RWPE1 (cell line): ENCODE results near the gene RPGR.

ENCODE experiments used
- CTCF ChIA-PET: fragments of 350-600 bp; sonication (Branson Sonifier 250); formaldehyde crosslinking; extraction: SDS; loops from one replicate; lab custom pipeline; 2021; lab: Yijun Ruan, JAX
- POLR2A ChIA-PET: fragments of 400-600 bp; formaldehyde crosslinking; extraction: SDS; loops from one replicate; lab custom pipeline; 2020; ENCODE audit warnings: antibody characterized with exemption; ENCODE audit not compliant: low non-redundant PET; lab: Yijun Ruan, JAX
- DNase-seq: peaks from one replicate; pipeline ENCODE4 v3.0.0; 2012; ENCODE audit warnings: low spot score
- H3K27ac ChIP-seq: fragments of 450-650 bp; 2 replicates; pipeline ENCODE4 v1.5.1; 2017
- TF ChIP-seq, protein P1 (sequence below): fragments of 450-650 bp; conservative IDR thresholded peaks from 2 replicates; pipeline ENCODE4 v1.5.1; 2017; ENCODE audit warnings: low read depth, mild to moderate bottlenecking

The RPGR gene

DNA sequence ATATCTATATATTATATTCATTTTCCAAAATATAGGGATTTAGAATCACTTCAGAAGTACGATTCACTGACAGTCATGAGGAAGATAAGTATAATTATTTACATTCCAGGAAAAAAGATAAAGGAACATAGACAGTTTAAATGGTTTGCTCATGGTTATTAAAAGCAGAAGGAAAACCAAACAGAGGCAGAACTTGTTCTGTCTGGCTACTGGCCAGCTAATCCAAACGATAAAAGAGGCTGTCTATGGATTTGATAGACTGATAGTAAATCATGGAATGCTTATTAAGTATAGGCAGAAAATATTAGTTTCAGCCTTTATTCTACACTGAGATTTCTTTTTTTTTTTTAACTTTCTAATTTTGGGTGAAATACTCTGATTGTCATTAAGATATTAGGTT lies 50.2 kb downstream of the RPGR start:
- H3K27ac ChIP-seq: no peak overlapping the region
- POLR2A ChIA-PET: no interaction called here
- CTCF ChIA-PET: no interaction called here
- no peak for DNase-seq
- TF ChIP-seq, protein P1, sequence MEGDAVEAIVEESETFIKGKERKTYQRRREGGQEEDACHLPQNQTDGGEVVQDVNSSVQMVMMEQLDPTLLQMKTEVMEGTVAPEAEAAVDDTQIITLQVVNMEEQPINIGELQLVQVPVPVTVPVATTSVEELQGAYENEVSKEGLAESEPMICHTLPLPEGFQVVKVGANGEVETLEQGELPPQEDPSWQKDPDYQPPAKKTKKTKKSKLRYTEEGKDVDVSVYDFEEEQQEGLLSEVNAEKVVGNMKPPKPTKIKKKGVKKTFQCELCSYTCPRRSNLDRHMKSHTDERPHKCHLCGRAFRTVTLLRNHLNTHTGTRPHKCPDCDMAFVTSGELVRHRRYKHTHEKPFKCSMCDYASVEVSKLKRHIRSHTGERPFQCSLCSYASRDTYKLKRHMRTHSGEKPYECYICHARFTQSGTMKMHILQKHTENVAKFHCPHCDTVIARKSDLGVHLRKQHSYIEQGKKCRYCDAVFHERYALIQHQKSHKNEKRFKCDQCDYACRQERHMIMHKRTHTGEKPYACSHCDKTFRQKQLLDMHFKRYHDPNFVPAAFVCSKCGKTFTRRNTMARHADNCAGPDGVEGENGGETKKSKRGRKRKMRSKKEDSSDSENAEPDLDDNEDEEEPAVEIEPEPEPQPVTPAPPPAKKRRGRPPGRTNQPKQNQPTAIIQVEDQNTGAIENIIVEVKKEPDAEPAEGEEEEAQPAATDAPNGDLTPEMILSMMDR: no peak

DNA sequence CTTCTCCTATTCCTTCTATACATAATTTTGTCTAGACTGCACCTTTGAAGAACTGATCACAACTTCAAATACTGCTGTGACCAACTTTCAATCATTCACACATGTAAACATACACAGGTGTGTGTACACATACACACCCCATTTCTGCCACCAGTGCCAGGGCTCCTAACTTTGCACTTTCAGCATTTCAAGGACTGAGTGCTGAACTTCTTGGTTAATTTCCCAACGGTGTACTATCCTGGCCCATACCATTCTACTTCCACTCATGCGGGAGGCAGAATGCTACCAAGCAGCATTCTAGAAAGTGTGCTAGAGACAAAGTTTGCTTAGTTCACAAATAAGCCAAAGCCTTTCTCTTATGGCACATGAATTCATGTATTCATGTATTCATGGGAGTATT lies 51.2 kb downstream of the RPGR start:
- POLR2A ChIA-PET: no interaction called here
- no peak overlapping the region for H3K27ac ChIP-seq
- TF ChIP-seq, protein P1: no peak
- CTCF ChIA-PET: no interaction called here
- no peak for DNase-seq

DNA sequence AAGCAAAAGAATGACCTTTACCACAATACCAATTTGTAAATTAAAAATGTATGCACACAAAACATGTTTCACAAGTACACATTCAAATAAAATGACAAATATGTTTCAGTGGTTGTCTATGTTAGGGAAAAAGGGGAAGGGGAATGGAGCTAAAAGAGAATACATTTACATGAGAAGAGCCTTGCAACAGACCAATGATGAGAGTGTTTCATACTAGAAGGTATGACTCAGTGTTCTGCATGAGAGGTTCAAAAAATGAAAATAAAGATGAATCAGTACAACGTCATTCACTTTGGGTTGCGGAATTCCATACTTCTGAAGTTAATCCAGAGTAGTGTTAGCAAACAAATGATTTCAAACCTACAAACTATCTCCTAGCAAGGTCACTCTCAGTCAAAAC lies 51.7 kb downstream of the RPGR start:
- TF ChIP-seq, protein P1: no peak
- POLR2A ChIA-PET: no interaction called here
- peak; percentile 36 for DNase-seq
- CTCF ChIA-PET: no interaction called here
- no peak overlapping the region for H3K27ac ChIP-seq

DNA sequence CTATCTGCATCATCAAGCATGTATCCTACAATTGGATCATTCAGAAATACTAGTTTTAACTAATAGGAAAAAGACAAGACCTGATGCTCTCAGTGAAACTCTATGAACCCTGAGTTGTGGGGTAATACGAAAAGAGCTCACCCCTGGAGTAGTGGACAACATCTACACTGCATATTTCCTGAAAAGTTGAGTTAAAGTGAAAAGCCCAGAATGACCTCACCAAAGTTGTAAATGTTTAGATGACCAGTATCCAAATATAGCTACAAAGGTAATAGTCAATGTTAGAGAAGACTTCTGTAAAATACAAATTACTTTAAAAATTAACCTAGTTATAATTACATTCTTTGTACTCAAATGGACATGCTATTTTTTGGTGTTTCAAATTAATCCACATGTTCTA lies 53.9 kb downstream of the RPGR start:
- TF ChIP-seq, protein P1: no peak
- no peak for DNase-seq
- POLR2A ChIA-PET: no interaction called here
- H3K27ac ChIP-seq: no peak overlapping the region
- CTCF ChIA-PET: no interaction called here

DNA sequence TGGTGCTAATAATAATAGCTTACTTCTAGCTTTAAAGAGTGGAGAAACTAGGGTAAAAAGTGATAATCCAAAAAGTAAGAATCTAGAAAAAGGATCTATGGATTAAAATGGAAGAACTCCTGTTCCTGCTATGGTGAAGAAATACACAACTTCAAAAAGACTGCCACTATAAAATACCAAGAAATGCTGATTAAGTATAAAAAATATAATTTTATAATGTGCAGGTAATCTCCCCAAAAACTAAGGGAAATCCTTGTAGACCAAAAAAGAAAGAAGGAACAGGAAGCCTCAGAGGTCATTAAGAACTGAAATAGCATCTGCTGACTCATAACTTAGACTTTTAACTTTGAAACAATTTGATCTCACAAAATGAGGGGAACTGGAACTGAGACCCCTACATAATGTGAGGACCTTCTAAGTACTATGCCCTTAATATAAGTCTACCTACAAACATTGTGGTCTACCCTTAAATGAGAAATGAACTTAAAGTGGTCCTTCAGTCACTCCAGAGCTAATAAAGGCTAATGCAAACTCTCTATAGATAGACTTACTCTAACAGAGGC lies 56.1 kb downstream of the RPGR start:
- DNase-seq: no peak
- ChIA-PET POLR2A (no interaction called here), CTCF (interaction anchor here (0.7 kb wide), 1 partner anchor 77 kb away, joined by 5 read pairs; no protein-coding TSS in a partner anchor)
- TF ChIP-seq, protein P1: no peak
- H3K27ac ChIP-seq: no peak overlapping the region

DNA sequence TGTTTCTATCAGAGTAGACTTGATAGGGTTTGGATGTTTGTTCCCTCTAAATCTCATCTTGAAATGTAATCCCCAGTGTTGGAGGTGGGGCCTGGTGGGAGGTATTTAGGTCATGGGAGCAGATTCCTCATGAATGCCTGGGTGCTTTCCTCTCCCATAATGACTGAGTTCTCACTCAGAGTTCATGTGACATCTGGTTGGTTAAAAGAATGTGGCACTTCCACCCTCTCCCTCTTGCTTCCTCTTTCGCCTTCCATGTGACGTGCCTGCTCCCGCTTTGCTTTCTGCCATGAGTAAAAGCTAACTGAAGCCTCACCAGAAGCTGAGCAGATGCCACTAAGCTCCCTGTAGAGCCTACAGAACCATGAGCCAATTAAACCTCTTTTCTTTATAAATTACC lies 59.3 kb downstream of the RPGR start:
- no peak for DNase-seq
- TF ChIP-seq, protein P1: no peak
- ChIA-PET POLR2A (no interaction called here), CTCF (interaction anchor here (0.5 kb wide), 1 partner anchor 232 kb away, joined by 4 read pairs; no protein-coding TSS in a partner anchor)
- H3K27ac ChIP-seq: no peak overlapping the region
